ENCODE data around the gene RNF157. TPM values are rescaled to one million over a fixed set of nuclear protein-coding genes. Genes with fewer than 3 reads are reported as not detected.

RNF157 gene
- total and polyA plus RNA-seq, 2 of the 13 experiments (the other 11 are each of a cell fraction or from before 2014, with no cell fraction given), result 0.44 to 1.5 TPM

DNA sequence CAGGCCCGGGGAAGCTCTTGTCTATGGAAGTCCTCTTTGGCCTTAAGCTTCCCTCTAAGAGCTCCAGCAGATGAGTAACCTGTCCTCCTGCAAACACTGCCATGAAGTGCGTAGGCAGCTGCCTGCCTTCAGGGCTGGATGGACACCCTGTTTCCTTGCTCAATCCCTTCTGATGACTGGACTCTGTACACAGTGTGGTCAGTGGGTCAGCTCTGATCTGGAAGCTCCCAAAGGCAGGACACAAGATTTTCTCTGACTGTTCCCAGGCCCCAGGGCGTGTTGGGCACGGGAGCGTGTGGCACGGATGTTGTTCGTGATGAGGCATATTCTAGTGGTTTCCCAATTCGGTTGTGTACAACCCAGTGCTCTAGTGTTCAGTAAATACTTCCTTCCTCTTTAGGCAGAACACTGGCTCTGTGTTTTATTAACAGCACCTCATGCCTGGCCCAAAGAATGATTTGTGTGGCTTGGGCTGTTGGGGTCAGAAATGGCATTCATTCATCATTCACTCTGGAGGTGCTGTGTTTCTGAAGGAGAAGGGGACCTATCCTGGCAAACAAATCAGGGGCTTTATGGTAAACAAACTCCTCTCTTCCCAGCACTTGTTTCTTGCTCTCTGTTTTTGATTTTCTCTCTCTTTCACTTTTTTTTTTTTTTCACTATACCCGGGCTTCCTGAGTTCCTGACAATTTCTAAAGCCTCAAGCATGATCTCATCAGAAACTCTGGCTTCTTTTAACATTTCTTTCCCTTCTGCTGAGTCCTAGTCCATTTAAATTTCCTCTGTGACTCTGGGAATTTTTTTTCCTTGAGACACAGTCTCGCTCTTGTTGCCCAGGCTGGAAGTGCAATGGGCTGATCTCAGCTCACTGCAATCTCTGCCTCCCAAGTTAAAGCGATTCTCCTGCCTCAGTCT lies 12.0 kb upstream of the RNF157 start (continued):
- TF ChIP-seq, protein P1, sequence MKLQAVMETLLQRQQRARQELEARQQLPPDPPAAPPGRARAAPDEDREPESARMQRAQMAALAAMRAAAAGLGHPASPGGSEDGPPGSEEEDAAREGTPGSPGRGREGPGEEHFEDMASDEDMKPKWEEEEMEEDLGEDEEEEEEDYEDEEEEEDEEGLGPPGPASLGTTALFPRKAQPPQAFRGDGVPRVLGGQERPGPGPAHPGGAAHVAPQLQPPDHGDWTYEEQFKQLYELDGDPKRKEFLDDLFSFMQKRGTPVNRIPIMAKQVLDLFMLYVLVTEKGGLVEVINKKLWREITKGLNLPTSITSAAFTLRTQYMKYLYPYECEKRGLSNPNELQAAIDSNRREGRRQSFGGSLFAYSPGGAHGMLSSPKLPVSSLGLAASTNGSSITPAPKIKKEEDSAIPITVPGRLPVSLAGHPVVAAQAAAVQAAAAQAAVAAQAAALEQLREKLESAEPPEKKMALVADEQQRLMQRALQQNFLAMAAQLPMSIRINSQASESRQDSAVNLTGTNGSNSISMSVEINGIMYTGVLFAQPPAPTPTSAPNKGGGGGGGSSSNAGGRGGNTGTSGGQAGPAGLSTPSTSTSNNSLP (IDR thresholded peaks at IDR 0.05; ENCODE audit: low read depth, low read length), result peak; percentile 79
- TF ChIP-seq FOXP1 (IDR thresholded peaks at IDR 0.05) (peak; percentile 95), FOXP1 (CRISPR knock-in tag; IDR thresholded peaks at IDR 0.05) (peak; percentile 97), ONECUT2 (CRISPR knock-in tag; IDR thresholded peaks at IDR 0.05) (no peak), SP5 (CRISPR knock-in tag; IDR thresholded peaks at IDR 0.05; ENCODE audit: borderline replicate concordance, low read depth) (peak; percentile 59), ZKSCAN5 (CRISPR knock-in tag; IDR thresholded peaks at IDR 0.05) (no peak), ZSCAN30 (CRISPR knock-in tag; IDR thresholded peaks at IDR 0.05) (no peak), EP300 (IDR thresholded peaks at IDR 0.05; ENCODE audit: low read depth in 2 of 2, low read length in 2 of 2) (peak in 1 of 2 experiments; percentile 71; a peak in 2 of 4 replicates), EP300 (CRISPR knock-in tag; IDR thresholded peaks at IDR 0.05; ENCODE audit: borderline replicate concordance) (peak; percentile 89), CBX2 (IDR thresholded peaks at IDR 0.05; ENCODE audit: low read depth, low read length) (no peak), CBX2 (CRISPR knock-in tag; IDR thresholded peaks at IDR 0.05; ENCODE audit: low read depth) (peak; percentile 95), HOXD1 (CRISPR knock-in tag; IDR thresholded peaks at IDR 0.05) (no peak), HNRNPUL1 (IDR thresholded peaks at IDR 0.05; ENCODE audit: low read depth, low read length) (no peak), ZFP41 (CRISPR knock-in tag; IDR thresholded peaks at IDR 0.05; ENCODE audit: borderline replicate concordance) (no peak)
- TF ChIP-seq, protein P2, sequence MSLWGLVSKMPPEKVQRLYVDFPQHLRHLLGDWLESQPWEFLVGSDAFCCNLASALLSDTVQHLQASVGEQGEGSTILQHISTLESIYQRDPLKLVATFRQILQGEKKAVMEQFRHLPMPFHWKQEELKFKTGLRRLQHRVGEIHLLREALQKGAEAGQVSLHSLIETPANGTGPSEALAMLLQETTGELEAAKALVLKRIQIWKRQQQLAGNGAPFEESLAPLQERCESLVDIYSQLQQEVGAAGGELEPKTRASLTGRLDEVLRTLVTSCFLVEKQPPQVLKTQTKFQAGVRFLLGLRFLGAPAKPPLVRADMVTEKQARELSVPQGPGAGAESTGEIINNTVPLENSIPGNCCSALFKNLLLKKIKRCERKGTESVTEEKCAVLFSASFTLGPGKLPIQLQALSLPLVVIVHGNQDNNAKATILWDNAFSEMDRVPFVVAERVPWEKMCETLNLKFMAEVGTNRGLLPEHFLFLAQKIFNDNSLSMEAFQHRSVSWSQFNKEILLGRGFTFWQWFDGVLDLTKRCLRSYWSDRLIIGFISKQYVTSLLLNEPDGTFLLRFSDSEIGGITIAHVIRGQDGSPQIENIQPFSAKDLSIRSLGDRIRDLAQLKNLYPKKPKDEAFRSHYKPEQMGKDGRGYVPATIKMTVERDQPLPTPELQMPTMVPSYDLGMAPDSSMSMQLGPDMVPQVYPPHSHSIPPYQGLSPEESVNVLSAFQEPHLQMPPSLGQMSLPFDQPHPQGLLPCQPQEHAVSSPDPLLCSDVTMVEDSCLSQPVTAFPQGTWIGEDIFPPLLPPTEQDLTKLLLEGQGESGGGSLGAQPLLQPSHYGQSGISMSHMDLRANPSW (CRISPR knock-in tag; IDR thresholded peaks at IDR 0.05; ENCODE audit: borderline replicate concordance), result no peak
- TF ChIP-seq, protein P3, sequence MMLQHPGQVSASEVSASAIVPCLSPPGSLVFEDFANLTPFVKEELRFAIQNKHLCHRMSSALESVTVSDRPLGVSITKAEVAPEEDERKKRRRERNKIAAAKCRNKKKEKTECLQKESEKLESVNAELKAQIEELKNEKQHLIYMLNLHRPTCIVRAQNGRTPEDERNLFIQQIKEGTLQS (CRISPR knock-in tag; IDR thresholded peaks at IDR 0.05), result peak; percentile 45; the same call in 1 of the 2 replicates
- TF ChIP-seq, protein P4, sequence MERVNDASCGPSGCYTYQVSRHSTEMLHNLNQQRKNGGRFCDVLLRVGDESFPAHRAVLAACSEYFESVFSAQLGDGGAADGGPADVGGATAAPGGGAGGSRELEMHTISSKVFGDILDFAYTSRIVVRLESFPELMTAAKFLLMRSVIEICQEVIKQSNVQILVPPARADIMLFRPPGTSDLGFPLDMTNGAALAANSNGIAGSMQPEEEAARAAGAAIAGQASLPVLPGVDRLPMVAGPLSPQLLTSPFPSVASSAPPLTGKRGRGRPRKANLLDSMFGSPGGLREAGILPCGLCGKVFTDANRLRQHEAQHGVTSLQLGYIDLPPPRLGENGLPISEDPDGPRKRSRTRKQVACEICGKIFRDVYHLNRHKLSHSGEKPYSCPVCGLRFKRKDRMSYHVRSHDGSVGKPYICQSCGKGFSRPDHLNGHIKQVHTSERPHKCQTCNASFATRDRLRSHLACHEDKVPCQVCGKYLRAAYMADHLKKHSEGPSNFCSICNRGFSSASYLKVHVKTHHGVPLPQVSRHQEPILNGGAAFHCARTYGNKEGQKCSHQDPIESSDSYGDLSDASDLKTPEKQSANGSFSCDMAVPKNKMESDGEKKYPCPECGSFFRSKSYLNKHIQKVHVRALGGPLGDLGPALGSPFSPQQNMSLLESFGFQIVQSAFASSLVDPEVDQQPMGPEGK (CRISPR knock-in tag; IDR thresholded peaks at IDR 0.05), result peak; percentile 74
- TF ChIP-seq, protein P5, sequence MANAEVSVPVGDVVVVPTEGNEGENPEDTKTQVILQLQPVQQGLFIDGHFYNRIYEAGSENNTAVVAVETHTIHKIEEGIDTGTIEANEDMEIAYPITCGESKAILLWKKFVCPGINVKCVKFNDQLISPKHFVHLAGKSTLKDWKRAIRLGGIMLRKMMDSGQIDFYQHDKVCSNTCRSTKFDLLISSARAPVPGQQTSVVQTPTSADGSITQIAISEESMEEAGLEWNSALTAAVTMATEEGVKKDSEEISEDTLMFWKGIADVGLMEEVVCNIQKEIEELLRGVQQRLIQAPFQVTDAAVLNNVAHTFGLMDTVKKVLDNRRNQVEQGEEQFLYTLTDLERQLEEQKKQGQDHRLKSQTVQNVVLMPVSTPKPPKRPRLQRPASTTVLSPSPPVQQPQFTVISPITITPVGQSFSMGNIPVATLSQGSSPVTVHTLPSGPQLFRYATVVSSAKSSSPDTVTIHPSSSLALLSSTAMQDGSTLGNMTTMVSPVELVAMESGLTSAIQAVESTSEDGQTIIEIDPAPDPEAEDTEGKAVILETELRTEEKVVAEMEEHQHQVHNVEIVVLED (CRISPR knock-in tag; IDR thresholded peaks at IDR 0.05; ENCODE audit: borderline replicate concordance), result no peak
- TF ChIP-seq, protein P6, sequence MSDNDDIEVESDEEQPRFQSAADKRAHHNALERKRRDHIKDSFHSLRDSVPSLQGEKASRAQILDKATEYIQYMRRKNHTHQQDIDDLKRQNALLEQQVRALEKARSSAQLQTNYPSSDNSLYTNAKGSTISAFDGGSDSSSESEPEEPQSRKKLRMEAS (IDR thresholded peaks at IDR 0.05), result peak; percentile 88
- TF ChIP-seq, protein P7, sequence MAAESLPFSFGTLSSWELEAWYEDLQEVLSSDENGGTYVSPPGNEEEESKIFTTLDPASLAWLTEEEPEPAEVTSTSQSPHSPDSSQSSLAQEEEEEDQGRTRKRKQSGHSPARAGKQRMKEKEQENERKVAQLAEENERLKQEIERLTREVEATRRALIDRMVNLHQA (CRISPR knock-in tag; IDR thresholded peaks at IDR 0.05), result no peak
